GM12872 (cell line): Measurements from ENCODE around the gene AVPR1B.

Source experiments
- TF ChIP-seq, protein P1 (sequence below): IDR thresholded peaks from 3 replicates; pipeline ENCODE4 v1.5.1; 2011; ENCODE audit warnings: low read depth, mild to moderate bottlenecking, low read length, moderate library complexity; ENCODE audit not compliant: insufficient read depth

The AVPR1B gene

GRCh38 chr1:206135248-206135647 lies 18.1 kb upstream of the AVPR1B start:
- TF ChIP-seq, protein P1, sequence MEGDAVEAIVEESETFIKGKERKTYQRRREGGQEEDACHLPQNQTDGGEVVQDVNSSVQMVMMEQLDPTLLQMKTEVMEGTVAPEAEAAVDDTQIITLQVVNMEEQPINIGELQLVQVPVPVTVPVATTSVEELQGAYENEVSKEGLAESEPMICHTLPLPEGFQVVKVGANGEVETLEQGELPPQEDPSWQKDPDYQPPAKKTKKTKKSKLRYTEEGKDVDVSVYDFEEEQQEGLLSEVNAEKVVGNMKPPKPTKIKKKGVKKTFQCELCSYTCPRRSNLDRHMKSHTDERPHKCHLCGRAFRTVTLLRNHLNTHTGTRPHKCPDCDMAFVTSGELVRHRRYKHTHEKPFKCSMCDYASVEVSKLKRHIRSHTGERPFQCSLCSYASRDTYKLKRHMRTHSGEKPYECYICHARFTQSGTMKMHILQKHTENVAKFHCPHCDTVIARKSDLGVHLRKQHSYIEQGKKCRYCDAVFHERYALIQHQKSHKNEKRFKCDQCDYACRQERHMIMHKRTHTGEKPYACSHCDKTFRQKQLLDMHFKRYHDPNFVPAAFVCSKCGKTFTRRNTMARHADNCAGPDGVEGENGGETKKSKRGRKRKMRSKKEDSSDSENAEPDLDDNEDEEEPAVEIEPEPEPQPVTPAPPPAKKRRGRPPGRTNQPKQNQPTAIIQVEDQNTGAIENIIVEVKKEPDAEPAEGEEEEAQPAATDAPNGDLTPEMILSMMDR, result no peak

DNA sequence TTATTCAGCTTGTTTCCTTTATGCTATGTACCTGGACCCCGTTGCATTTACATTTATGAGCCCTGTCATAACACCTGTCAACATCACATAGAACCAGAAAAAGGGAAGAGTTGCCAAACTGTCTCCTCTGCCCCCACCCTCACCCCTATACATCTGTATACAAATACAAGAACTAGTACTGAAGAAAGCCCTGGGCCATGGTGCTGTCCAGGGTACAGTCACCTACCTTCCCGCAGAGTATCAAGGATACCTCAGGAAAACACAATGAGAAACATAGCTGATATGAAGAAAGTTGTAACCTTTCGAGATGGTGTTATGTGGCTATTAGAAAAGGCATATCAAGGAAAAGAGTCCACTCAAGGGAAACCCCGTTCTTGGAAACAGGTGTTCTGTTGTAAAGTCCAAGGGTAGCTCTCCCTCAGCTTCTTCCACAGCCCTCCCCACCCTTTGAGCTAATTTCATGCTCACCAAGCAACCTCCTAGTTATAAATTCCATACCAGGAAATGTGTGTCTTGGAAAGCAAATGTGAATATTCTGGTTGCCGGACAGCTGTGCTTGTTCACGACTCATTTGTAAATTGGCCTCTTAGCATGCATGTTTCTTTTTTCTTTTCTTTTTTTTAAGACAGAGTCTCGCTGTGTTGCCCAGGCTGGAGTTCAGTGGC lies 16.7 kb upstream of the AVPR1B start:
- TF ChIP-seq, protein P1, result no peak

DNA sequence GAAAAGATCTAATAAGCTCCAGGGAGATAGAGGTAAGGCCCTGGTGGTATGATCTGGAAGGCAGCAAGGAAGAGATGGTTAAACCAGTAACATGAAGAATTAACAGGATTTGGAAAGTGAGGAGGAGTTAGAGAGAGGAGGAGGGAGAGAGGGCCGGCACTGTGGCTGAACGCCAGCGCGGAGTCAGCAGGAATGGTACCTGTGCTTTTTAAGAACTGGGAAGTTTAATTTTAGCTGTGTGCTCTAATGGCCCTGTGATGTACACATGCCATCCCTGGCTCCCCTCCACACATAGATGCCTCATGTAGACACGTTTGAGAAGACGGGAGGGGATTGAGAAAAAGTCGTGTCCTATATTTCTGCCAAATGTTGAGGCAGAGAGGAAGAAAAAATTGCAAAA lies 13.8 kb upstream of the AVPR1B start:
- TF ChIP-seq, protein P1, result no peak

DNA sequence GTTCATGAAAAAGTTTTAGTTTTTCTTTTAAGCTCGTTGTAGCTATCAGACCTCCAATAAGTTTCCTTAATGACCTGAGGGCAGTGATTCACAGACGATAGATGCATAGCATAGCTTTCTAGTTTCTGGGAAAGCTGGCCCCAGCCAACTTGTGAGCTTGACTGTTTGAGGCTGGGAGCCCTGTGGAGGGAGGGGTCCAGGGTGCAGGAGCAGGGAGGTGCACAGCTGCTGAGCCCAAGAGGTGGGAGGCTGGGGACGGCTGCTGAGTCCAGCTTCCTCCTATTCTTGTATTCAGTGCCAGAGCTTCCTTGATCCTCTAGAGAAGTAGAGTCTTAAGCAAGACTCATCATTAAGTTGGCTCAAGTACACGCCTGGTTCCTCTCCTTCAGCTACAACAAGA lies 11.0 kb upstream of the AVPR1B start:
- TF ChIP-seq, protein P1, result no peak

DNA sequence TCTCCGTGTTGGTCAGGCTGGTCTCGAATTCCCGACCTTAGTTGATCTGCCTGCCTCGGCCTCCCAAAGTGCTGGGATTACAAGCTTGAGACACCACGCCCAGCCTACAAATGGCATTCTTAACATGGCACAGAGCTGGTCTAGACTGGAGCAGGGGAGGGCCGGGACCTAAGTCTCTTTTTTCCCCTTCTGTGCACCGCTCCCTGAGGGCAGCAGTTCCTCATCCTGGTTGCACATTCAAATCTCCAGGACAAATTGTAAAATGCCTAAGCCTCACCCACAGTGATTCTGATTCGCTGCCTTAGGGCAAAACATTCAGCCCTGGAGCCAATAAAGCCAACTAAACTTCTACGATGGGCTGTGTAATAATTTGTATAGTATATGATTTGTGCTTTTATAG lies 10.1 kb upstream of the AVPR1B start:
- TF ChIP-seq, protein P1, result no peak

DNA sequence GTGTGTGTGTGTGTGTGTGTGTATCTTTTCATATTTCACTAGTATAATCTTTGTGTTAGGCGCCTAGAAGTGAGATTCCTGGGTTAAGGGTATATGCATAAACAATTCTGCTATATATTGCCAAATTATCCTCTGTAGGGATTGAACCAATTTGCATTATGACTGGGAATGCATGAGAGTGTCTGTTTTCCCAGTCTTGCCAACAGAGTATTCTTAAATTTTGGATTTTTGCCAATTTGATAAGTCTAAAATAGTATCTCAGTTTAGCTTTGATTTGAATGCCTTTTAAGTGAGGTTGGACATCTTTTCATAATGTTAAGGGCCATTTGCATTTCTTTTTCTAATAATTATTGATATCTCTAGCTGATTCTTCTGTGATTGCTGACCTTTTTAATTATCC lies 8.2 kb upstream of the AVPR1B start:
- TF ChIP-seq, protein P1, result no peak

GRCh38 chr1:206122686-206123085 lies 5.5 kb upstream of the AVPR1B start:
- TF ChIP-seq, protein P1, result no peak

- TF ChIP-seq, protein P1, result no peak
Observed at GRCh38 chr1:206121269-206121668, 4.1 kb upstream of the AVPR1B start.
